SK-N-SH (cell line): ENCODE measurements around the gene ZSCAN10. TPM values are rescaled to one million over a fixed set of nuclear protein-coding genes. Genes with fewer than 3 reads are reported as not detected.

Source experiments
- CTCF ChIA-PET: fragments of 300-600, 350-600 bp; formaldehyde crosslinking; extraction: SDS; loops from one replicate; lab custom pipeline; 2021; lab: Yijun Ruan, JAX
- POLR2A ChIA-PET: fragments of 350-600 bp; sonication (Branson Sonifier 250); formaldehyde crosslinking; extraction: SDS; loops from one replicate; lab custom pipeline; 2020; ENCODE audit warnings: antibody characterized with exemption, inconsistent platforms; lab: Yijun Ruan, JAX
- DNase-seq: peaks from one replicate; pipeline ENCODE4 v3.0.0; 2012
- H2AFZ ChIP-seq: fragments of 200-600 bp; sonication (generic); 2 replicates; pipeline ENCODE4 v1.8.1; 2016; ENCODE audit warnings: antibody characterized with exemption, mild to moderate bottlenecking, low read depth
- H3F3A ChIP-seq: fragments of 200-600 bp; sonication (generic); replicated peaks from 2 replicates; pipeline ENCODE3; 2016; ENCODE audit warnings: antibody characterized with exemption, mild to moderate bottlenecking; ENCODE audit not compliant: insufficient read depth
- H3K27ac ChIP-seq, 2 experiments: fragments of 200-500 bp in 1 of 2; fragments of 200-600 bp in 1 of 2; sonication (Bioruptor generic) in 1 of 2; sonication (generic), shearing (Covaris generic) in 1 of 2; 2 replicates each; pipeline versions ENCODE4 v1.5.1 to v1.6.1; 2014 to 2016; ENCODE audit warnings: low read depth in 2 of 2, inconsistent platforms in 1 of 2, low read length in 1 of 2, mild to moderate bottlenecking in 1 of 2, mixed read lengths in 1 of 2
- H3K27me3 ChIP-seq: fragments of 200-600 bp; sonication (generic), shearing (Covaris generic); 2 replicates; pipeline ENCODE4 v1.6.1; 2016; ENCODE audit warnings: mixed run types; ENCODE audit not compliant: insufficient read depth
- H3K36me3 ChIP-seq, 2 experiments: fragments of 200-500 bp in 1 of 2; fragments of 200-600 bp in 1 of 2; sonication (Bioruptor generic) in 1 of 2; sonication (generic) in 1 of 2; replicated peaks in 1 of 2; 2 replicates each; pipeline versions ENCODE3 to v1.5.1; 2014 to 2016; ENCODE audit warnings: low read length in 1 of 2, mild to moderate bottlenecking in 1 of 2; ENCODE audit not compliant: insufficient read depth in 2 of 2, control insufficient read depth in 1 of 2
- H3K4me1 ChIP-seq, 2 experiments: fragments of 200-500 bp in 1 of 2; fragments of 200-600 bp in 1 of 2; sonication (Bioruptor generic) in 1 of 2; sonication (generic), shearing (Covaris generic) in 1 of 2; 2 replicates each; pipeline versions ENCODE4 v1.5.1 to v1.6.1; 2014 to 2016; ENCODE audit warnings: low read depth in 1 of 2, low read length in 1 of 2, mixed run types in 1 of 2; ENCODE audit not compliant: insufficient read depth in 2 of 2, control insufficient read depth in 1 of 2
- H3K4me2 ChIP-seq: fragments of 200-600 bp; sonication (generic), shearing (Covaris generic); 2 replicates; pipeline ENCODE4 v1.6.1; 2017; ENCODE audit warnings: mixed run types
- H3K4me3 ChIP-seq, 2 experiments: fragments of 200-500 bp in 1 of 2; fragments of 200-600 bp in 1 of 2; sonication (Bioruptor generic) in 1 of 2; sonication (generic), shearing (Covaris generic) in 1 of 2; 2 replicates each; pipeline versions ENCODE4 v1.5.1 to v1.8.1; 2014 to 2016; ENCODE audit warnings: low read depth in 2 of 2, inconsistent platforms in 1 of 2, low read length in 1 of 2, mild to moderate bottlenecking in 1 of 2, mixed read lengths in 1 of 2, moderate library complexity in 1 of 2
- H3K79me2 ChIP-seq: fragments of 200-600 bp; sonication (generic); 2 replicates; pipeline ENCODE4 v1.8.1; 2017; ENCODE audit warnings: mild to moderate bottlenecking; ENCODE audit not compliant: insufficient read depth
- H3K9ac ChIP-seq: fragments of 200-600 bp; sonication (generic); 2 replicates; pipeline ENCODE4 v1.6.1; 2017; ENCODE audit warnings: mixed run types
- H3K9me2 ChIP-seq: fragments of 200-600 bp; sonication (generic); 2 replicates; pipeline ENCODE4 v1.6.1; 2017; ENCODE audit warnings: mixed run types
- H3K9me3 ChIP-seq: fragments of 200-600 bp; sonication (generic); 2 replicates; pipeline ENCODE4 v1.6.1; 2017; ENCODE audit warnings: mixed run types, mild to moderate bottlenecking, moderate library complexity
- H4K20me1 ChIP-seq: fragments of 200-600 bp; sonication (generic); 2 replicates; pipeline ENCODE4 v1.6.1; 2017; ENCODE audit warnings: mild to moderate bottlenecking, mixed run types; ENCODE audit not compliant: insufficient read depth
- CHD2 ChIP-seq: fragments of 150-350 bp; IDR thresholded peaks from 2 replicates; pipeline ENCODE4 v1.6.1; 2018; ENCODE audit warnings: low read length; ENCODE audit not compliant: partially characterized antibody
- FOXJ3 ChIP-seq: sonication (generic); formaldehyde crosslinking; IDR thresholded peaks from 2 replicates; pipeline ENCODE4 v1.5.1; 2020; ENCODE audit warnings: mild to moderate bottlenecking, missing genetic modification reagents
- GABPA ChIP-seq: IDR thresholded peaks from 2 replicates; pipeline ENCODE4 v1.4.0; 2012; ENCODE audit warnings: low read depth, mild to moderate bottlenecking
- JUND ChIP-seq: IDR thresholded peaks from 2 replicates; pipeline ENCODE4 v1.4.0; 2012
- NFIC ChIP-seq: IDR thresholded peaks from 2 replicates; pipeline ENCODE4 v1.4.0; 2012; ENCODE audit warnings: borderline replicate concordance
- PBX3 ChIP-seq: IDR thresholded peaks from 2 replicates; pipeline ENCODE4; 2012
- POLR2AphosphoS5 ChIP-seq: IDR thresholded peaks from 2 replicates; pipeline ENCODE4 v1.6.1; 2012; ENCODE audit warnings: low read depth, low read length
- RCOR1 ChIP-seq: fragments of 150-350 bp; IDR thresholded peaks from 2 replicates; pipeline ENCODE4 v1.6.1; 2017; ENCODE audit warnings: antibody characterized with exemption, low read length
- RFX5 ChIP-seq: IDR thresholded peaks from 2 replicates; pipeline ENCODE4 v1.6.1; 2012; ENCODE audit warnings: mild to moderate bottlenecking, improper control_type of control experiment, low read length
- RXRA ChIP-seq: IDR thresholded peaks from 2 replicates; pipeline ENCODE4 v1.4.0; 2012; ENCODE audit warnings: low read depth, mild to moderate bottlenecking, borderline replicate concordance
- SIN3A ChIP-seq: IDR thresholded peaks from 2 replicates; pipeline ENCODE4 v1.6.1; 2012; ENCODE audit warnings: low read depth, mild to moderate bottlenecking, low read length, moderate library complexity, borderline replicate concordance
- TCF12 ChIP-seq: IDR thresholded peaks from 2 replicates; pipeline ENCODE4 v1.4.0; 2012
- YY1 ChIP-seq: IDR thresholded peaks from 2 replicates; pipeline ENCODE4 v1.4.0; 2012; ENCODE audit warnings: low read depth, mild to moderate bottlenecking
- WGBS: methylation state at CpG from one replicate; pipeline ENCODE4 v1.1.6; 2017; ENCODE audit warnings: low lambda C conversion rate; 5-methylcytosine and 5-hydroxymethylcytosine counted together
- polyA plus RNA-seq, 3 experiments: library from polyadenylated mRNA; depleted of rRNA; stranded (reverse); fragments of >200 nt; gene quantifications; 2 replicates each; pipeline ENCODE4 v1.2.3, GENCODE V29; 2012
- TF ChIP-seq, protein P1 (sequence below): IDR thresholded peaks from 2 replicates; pipeline ENCODE4 v1.6.1; 2012; ENCODE audit warnings: mild to moderate bottlenecking, low read depth, low read length, moderate library complexity
- TF ChIP-seq, protein P2 (sequence below): fragments of 200-600 bp; sonication (generic); IDR thresholded peaks from 2 replicates; pipeline ENCODE4 v1.6.1; 2017; ENCODE audit warnings: antibody characterized with exemption, mild to moderate bottlenecking, moderate library complexity
- TF ChIP-seq, protein P3 (sequence below): fragments of 150-350 bp; IDR thresholded peaks from 2 replicates; pipeline ENCODE4 v1.6.1; 2016; ENCODE audit warnings: mild to moderate bottlenecking, low read depth, low read length

ZSCAN10 gene
- polyA plus RNA-seq, 1 of the 3 experiments (the other 2 are of a cell fraction) = 0.05 TPM

- Histone ChIP-seq H3K27me3 (no peaks in the 10 kb centered on the region), H4K20me1 (no peaks in the 10 kb centered on the region), H3K9me2 (no peaks in the 10 kb centered on the region), H3K27ac (no peak overlapping the region), H3K36me3 (peaks cover 0 to 32% of the 10 kb centered on the region in 2 experiments), H3K9ac (no peak overlapping the region), H2AFZ (no peak overlapping the region), H3K4me1 (peaks cover 4% of the 10 kb centered on the region in 2 experiments; a peak in 1 of 4 replicates), H3F3A (peaks cover 6% of the 10 kb centered on the region), H3K4me2 (no peak overlapping the region), H3K4me3 (no peak overlapping the region), H3K9me3 (no peaks in the 10 kb centered on the region), H3K79me2 (no peaks in the 10 kb centered on the region)
- DNase-seq = no peak
- CTCF ChIA-PET = interaction anchor here (1.1 to 10.8 kb wide), 3 partner anchors 9 to 61 kb away, joined by 3 to 64 read pairs (median 37); no protein-coding TSS in a partner anchor
- 97% methylated on average over 45 of the region's 57 CpGs for WGBS
- POLR2A ChIA-PET = interaction anchor here (1.5 kb wide), 1 partner anchor 13 kb away, joined by 3 read pairs; no protein-coding TSS in a partner anchor
- TF ChIP-seq, protein P1, sequence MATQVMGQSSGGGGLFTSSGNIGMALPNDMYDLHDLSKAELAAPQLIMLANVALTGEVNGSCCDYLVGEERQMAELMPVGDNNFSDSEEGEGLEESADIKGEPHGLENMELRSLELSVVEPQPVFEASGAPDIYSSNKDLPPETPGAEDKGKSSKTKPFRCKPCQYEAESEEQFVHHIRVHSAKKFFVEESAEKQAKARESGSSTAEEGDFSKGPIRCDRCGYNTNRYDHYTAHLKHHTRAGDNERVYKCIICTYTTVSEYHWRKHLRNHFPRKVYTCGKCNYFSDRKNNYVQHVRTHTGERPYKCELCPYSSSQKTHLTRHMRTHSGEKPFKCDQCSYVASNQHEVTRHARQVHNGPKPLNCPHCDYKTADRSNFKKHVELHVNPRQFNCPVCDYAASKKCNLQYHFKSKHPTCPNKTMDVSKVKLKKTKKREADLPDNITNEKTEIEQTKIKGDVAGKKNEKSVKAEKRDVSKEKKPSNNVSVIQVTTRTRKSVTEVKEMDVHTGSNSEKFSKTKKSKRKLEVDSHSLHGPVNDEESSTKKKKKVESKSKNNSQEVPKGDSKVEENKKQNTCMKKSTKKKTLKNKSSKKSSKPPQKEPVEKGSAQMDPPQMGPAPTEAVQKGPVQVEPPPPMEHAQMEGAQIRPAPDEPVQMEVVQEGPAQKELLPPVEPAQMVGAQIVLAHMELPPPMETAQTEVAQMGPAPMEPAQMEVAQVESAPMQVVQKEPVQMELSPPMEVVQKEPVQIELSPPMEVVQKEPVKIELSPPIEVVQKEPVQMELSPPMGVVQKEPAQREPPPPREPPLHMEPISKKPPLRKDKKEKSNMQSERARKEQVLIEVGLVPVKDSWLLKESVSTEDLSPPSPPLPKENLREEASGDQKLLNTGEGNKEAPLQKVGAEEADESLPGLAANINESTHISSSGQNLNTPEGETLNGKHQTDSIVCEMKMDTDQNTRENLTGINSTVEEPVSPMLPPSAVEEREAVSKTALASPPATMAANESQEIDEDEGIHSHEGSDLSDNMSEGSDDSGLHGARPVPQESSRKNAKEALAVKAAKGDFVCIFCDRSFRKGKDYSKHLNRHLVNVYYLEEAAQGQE = no peak
- no peak for TF ChIP-seq NFIC
- no peak for TF ChIP-seq SIN3A
- no peak for TF ChIP-seq POLR2AphosphoS5
- TF ChIP-seq FOXJ3 (CRISPR knock-in tag) = no peak
- TF ChIP-seq, protein P2, sequence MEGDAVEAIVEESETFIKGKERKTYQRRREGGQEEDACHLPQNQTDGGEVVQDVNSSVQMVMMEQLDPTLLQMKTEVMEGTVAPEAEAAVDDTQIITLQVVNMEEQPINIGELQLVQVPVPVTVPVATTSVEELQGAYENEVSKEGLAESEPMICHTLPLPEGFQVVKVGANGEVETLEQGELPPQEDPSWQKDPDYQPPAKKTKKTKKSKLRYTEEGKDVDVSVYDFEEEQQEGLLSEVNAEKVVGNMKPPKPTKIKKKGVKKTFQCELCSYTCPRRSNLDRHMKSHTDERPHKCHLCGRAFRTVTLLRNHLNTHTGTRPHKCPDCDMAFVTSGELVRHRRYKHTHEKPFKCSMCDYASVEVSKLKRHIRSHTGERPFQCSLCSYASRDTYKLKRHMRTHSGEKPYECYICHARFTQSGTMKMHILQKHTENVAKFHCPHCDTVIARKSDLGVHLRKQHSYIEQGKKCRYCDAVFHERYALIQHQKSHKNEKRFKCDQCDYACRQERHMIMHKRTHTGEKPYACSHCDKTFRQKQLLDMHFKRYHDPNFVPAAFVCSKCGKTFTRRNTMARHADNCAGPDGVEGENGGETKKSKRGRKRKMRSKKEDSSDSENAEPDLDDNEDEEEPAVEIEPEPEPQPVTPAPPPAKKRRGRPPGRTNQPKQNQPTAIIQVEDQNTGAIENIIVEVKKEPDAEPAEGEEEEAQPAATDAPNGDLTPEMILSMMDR = no peak
- TF ChIP-seq CHD2 = no peak
- no peak for TF ChIP-seq RXRA
- TF ChIP-seq, protein P3, sequence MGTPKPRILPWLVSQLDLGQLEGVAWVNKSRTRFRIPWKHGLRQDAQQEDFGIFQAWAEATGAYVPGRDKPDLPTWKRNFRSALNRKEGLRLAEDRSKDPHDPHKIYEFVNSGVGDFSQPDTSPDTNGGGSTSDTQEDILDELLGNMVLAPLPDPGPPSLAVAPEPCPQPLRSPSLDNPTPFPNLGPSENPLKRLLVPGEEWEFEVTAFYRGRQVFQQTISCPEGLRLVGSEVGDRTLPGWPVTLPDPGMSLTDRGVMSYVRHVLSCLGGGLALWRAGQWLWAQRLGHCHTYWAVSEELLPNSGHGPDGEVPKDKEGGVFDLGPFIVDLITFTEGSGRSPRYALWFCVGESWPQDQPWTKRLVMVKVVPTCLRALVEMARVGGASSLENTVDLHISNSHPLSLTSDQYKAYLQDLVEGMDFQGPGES = no peak
- TF ChIP-seq GABPA = no peak
- no peak for TF ChIP-seq YY1
- TF ChIP-seq RCOR1 = no peak
- no peak for TF ChIP-seq RFX5
- no peak for TF ChIP-seq TCF12
- no peak for TF ChIP-seq PBX3
- TF ChIP-seq JUND = no peak
Observed at GRCh38 chr16:3119701-3120408, 20.8 kb upstream of the ZSCAN10 start.
